HEK293 (cell line): ENCODE data around the gene FAM120A.

Source experiments
- CTCF ChIP-seq: fragments of 450-650 bp; formaldehyde crosslinking; IDR thresholded peaks from 2 replicates; pipeline ENCODE4 v1.5.1; 2016; ENCODE audit warnings: missing biosample characterization, missing genetic modification characterization
- HOXD13 ChIP-seq: sonication (generic); formaldehyde crosslinking; IDR thresholded peaks from 2 replicates; pipeline ENCODE4 v1.8.0; 2022; ENCODE audit warnings: missing genetic modification reagents, borderline replicate concordance
- OSR2 ChIP-seq: fragments of 450-650 bp; formaldehyde crosslinking; IDR thresholded peaks from 2 replicates; pipeline ENCODE4 v1.5.1; 2016; ENCODE audit warnings: missing biosample characterization, missing genetic modification characterization
- OVOL3 ChIP-seq: fragments of 450-650 bp; formaldehyde crosslinking; IDR thresholded peaks from 2 replicates; pipeline ENCODE4 v1.5.1; 2016; ENCODE audit warnings: missing biosample characterization, missing genetic modification characterization
- PBX3 ChIP-seq: sonication (generic); formaldehyde crosslinking; IDR thresholded peaks from 2 replicates; pipeline ENCODE4 v1.8.1; 2022; ENCODE audit warnings: mild to moderate bottlenecking, moderate library complexity, missing genetic modification reagents
- ZBTB11 ChIP-seq: fragments of 450-650 bp; formaldehyde crosslinking; conservative IDR thresholded peaks from 2 replicates; pipeline ENCODE4 v1.5.1; 2016; ENCODE audit warnings: low read depth, missing biosample characterization, missing genetic modification characterization
- ZBTB21 ChIP-seq: fragments of 450-650 bp; formaldehyde crosslinking; IDR thresholded peaks from 2 replicates; pipeline ENCODE4 v1.5.1; 2017; ENCODE audit warnings: missing biosample characterization, missing genetic modification characterization
- ZEB2 ChIP-seq: fragments of 450-650 bp; formaldehyde crosslinking; IDR thresholded peaks from 2 replicates; pipeline ENCODE4 v1.5.1; 2016; ENCODE audit warnings: missing biosample characterization, missing genetic modification characterization
- ZNF10 ChIP-seq: fragments of 450-650 bp; formaldehyde crosslinking; IDR thresholded peaks from 2 replicates; pipeline ENCODE4 v1.5.1; 2017; ENCODE audit warnings: missing biosample characterization, missing genetic modification characterization
- ZNF146 ChIP-seq: fragments of 450-650 bp; formaldehyde crosslinking; IDR thresholded peaks from 2 replicates; pipeline ENCODE4 v1.5.1; 2016; ENCODE audit warnings: missing biosample characterization, missing genetic modification characterization
- ZNF148 ChIP-seq: fragments of 450-650 bp; formaldehyde crosslinking; IDR thresholded peaks from 2 replicates; pipeline ENCODE4 v1.5.0; 2017; ENCODE audit warnings: missing biosample characterization, missing genetic modification characterization, borderline replicate concordance
- ZNF18 ChIP-seq: fragments of 450-650 bp; formaldehyde crosslinking; IDR thresholded peaks from 2 replicates; pipeline ENCODE4 v1.5.1; 2016; ENCODE audit warnings: missing biosample characterization, missing genetic modification characterization
- ZNF2 ChIP-seq: fragments of 450-650 bp; formaldehyde crosslinking; IDR thresholded peaks from 2 replicates; pipeline ENCODE4 v1.5.1; 2016; ENCODE audit warnings: missing biosample characterization, missing genetic modification characterization
- ZNF324 ChIP-seq: fragments of 450-650 bp; formaldehyde crosslinking; IDR thresholded peaks from 2 replicates; pipeline ENCODE4 v1.5.1; 2016; ENCODE audit warnings: missing biosample characterization, missing genetic modification characterization
- ZNF341 ChIP-seq: fragments of 450-650 bp; formaldehyde crosslinking; IDR thresholded peaks from 2 replicates; pipeline ENCODE4; 2016; ENCODE audit warnings: low read depth, missing biosample characterization, missing genetic modification characterization
- ZNF488 ChIP-seq: fragments of 450-650 bp; formaldehyde crosslinking; IDR thresholded peaks from 2 replicates; pipeline ENCODE4 v1.5.1; 2016; ENCODE audit warnings: missing biosample characterization, missing genetic modification characterization
- ZNF518A ChIP-seq: fragments of 450-650 bp; formaldehyde crosslinking; conservative IDR thresholded peaks from 2 replicates; pipeline ENCODE4 v1.5.1; 2016; ENCODE audit warnings: low read depth, missing biosample characterization, missing genetic modification characterization
- ZNF629 ChIP-seq: fragments of 450-650 bp; formaldehyde crosslinking; IDR thresholded peaks from 2 replicates; pipeline ENCODE4 v1.5.1; 2017; ENCODE audit warnings: missing biosample characterization, missing genetic modification characterization
- ZNF654 ChIP-seq: fragments of 450-650 bp; formaldehyde crosslinking; IDR thresholded peaks from 2 replicates; pipeline ENCODE4 v1.5.1; 2016; ENCODE audit warnings: low read depth, missing biosample characterization, missing genetic modification characterization
- ZNF837 ChIP-seq: fragments of 450-650 bp; formaldehyde crosslinking; IDR thresholded peaks from 2 replicates; pipeline ENCODE4 v1.5.1; 2016; ENCODE audit warnings: missing biosample characterization, missing genetic modification characterization

The FAM120A gene

GRCh38 chr9:93468763-93469456 lies 17.4 kb downstream of the FAM120A start (continued):
- TF ChIP-seq ZNF518A (no peak), ZNF488 (no peak), ZNF341 (tag by site-specific recombination) (no peak; the same call in 1 of the 2 replicates), ZNF324 (no peak), OSR2 (tag by site-specific recombination) (peak; percentile 92), HOXD13 (CRISPR knock-in tag) (no peak), ZNF837 (tag by site-specific recombination) (no peak), ZBTB21 (no peak), ZNF148 (no peak), ZNF2 (tag by site-specific recombination) (no peak), ZBTB11 (tag by site-specific recombination) (no peak), OVOL3 (tag by site-specific recombination) (peak; percentile 76; the same call in 1 of the 2 replicates), ZNF629 (tag by site-specific recombination) (peak; percentile 47; the same call in 1 of the 2 replicates), ZNF654 (tag by site-specific recombination) (no peak), ZNF10 (tag by site-specific recombination) (0 out of 2 replicates have a peak, but pooled peaks have one; percentile 15), PBX3 (CRISPR knock-in tag) (no peak), ZNF18 (tag by site-specific recombination) (peak; percentile 98), CTCF (tag by site-specific recombination) (no peak), ZNF146 (tag by site-specific recombination) (no peak), ZEB2 (tag by site-specific recombination) (0 out of 2 replicates have a peak, but pooled peaks have one; percentile 17)
